GM19328 (cell line): ENCODE data around the gene OSM.

Experiments
- ATAC-seq: cut with Tn5 transposase; IDR thresholded peaks from one replicate; pipeline ENCODE4 v1.9.1; 2021; ENCODE audit warnings: mild to moderate bottlenecking, moderate library complexity; ENCODE audit not compliant: unreplicated experiment

The OSM gene

DNA sequence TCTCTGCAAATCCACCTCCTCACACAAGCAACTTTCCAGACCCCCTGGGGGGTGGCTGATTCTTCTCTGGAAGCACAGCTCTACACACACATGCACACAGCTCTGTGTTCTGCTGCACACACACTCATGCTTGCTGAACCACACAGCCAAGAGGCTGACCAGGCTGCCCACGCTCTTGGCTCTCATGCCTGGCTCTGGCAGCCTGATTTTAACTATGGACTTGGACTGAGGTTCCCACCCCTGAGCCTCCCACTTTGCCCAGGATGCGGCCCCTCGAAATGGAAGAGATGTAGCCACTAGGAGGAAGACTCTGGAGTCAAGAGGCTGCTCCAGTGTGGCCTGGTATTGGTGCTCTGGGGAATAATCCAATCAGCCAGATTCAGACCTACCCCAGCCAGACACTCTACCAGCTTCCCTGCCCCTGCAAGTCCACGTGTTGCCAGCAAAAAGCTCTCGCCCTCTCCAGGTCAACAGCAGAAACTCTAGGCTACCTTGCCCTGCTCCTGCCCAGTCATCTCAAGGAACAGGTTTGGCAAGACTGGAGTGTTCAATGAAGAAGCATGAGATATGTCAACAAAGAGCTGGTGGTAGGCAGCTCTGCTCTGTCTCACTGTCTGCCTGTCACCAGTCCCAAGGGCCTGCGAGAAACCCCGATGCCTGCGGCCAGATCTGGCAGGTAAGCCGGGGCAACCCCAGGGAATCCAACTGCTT is 31.5 kb upstream of the OSM start:
- no peak for ATAC-seq

DNA sequence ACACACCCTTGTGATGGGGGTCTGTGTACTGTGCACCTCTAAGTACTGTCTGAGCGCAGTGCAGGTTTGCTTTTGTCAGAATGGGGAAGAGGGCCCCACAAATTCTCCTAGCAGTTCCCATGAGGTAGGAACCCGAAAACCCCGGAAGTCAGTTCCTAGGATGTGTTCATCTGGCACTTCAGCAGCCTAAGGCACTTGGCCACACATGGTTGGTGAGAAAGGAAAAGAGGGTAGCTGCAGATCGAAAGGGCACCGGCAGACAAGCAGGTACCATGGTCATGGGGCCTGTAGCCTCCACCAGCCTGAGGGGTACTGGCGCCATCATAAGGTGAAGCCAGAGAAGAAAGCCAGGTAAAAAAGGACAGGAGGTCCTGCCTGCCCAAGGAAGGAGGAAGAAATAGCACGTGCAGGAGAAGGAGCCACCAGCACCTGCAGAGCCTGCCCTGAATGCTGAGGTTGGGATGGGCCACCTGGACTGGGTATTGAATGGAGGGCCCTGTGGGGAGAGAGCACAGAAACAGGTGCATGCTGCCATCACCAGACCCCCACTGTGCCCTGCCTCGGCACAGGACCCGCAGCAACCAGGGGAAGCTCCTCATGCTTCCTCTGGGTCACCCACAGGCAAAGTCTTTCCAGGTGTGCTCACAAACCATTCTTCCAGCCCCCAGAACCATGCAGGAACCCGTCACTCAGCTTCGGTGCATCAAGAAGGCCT is 30.8 kb upstream of the OSM start:
- ATAC-seq = no peak

DNA sequence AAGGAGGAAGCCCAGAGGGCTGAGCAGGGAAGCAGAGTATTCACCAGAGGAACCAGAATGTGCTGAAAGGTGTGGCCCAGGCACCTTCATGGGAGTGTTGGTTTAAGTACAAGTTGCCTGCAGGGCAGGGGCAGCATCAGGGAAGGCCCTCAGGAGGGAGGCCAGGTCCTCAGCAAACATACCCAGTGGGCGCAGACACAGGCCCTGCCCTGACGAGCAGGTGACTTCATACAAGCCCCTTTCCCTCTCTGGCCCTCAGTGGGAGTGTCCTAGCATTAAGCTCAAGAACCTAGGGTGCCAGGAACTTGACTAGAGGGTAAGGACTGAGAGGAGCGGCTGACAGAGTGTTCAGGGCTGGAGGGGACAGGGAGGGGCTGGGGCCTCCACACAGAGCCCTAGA is 30.2 kb upstream of the OSM start:
- ATAC-seq = no peak

- ATAC-seq = no peak
Observed at GRCh38 chr22:30296324-30296723, 29.7 kb upstream of the OSM start.

DNA sequence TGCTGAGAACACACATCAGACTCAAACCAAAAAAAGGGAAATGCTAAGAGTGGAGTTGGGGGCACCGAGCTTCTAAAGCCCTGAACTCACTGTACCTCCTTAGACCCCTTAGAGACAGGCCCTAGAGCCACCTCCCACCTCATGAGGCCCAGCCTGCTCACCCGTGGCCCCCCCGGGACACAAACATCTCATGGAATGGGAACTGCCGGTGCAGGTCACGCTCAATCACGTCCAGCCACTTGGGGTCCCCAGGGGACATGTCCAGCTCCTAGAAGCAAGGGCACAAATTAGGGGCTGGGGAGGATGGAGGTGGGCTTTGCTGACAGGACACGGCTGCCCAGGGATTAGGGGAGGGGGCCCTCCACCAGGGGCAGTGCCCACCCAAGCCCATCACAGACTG is 28.9 kb upstream of the OSM start:
- no peak for ATAC-seq

- no peak for ATAC-seq
Observed at GRCh38 chr22:30294830-30295229, 28.2 kb upstream of the OSM start.

DNA sequence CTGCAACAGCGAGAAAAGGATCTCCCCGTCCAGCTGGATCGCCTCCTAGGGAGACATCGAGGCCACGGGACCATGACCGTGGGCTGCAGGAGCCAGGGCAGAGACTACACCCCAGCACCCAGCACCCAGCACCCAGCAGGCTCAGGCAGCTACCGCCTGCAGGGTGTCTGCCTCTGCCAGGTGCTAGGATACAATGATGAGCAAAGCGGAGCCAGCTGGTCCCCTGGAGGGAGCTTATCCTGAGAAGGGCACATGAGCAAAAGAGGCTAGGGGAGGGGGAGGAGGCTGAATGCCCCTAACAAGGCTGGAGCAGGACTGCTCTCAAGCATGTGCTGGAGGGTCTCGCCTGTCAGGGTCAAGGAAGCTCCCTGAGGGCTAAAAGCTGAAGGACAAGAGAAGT is 27.4 kb upstream of the OSM start:
- ATAC-seq = no peak

DNA sequence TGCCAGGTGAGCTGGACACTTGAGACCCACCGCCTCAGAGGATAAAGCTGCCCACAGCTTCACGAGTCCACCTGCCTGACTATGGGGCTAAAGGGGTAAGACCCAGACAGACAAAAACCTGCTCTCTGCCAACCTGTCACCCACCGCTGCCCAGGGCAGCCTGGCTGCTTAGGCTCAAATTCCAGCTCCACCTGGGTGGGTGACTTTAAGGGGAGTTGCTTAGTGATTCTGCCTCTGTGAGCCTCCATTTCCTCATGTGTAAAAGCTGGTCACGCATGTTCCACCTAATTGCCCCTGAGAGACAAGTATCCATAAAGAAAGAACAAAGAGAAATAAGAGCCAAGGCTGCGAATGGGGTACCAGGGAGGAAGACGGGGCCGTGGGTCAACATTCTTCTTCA is 26.4 kb upstream of the OSM start:
- no peak for ATAC-seq

GRCh38 chr22:30292069-30292970 is 25.7 kb upstream of the OSM start:
- ATAC-seq = no peak

- ATAC-seq = no peak
Observed at GRCh38 chr22:30291058-30291892, 24.6 kb upstream of the OSM start.

GRCh38 chr22:30290342-30291057 is 23.8 kb upstream of the OSM start:
- ATAC-seq = no peak

GRCh38 chr22:30289980-30290313 is 23.3 kb upstream of the OSM start:
- ATAC-seq = no peak

- ATAC-seq = peak; percentile 80
Observed at GRCh38 chr22:30289141-30289979, 22.7 kb upstream of the OSM start, which contains the start of gene CASTOR1. TSS of gene CASTOR1 (minus strand) at chr22:30289505. CDS start at chr22:30289497, 8 bp downstream.

DNA sequence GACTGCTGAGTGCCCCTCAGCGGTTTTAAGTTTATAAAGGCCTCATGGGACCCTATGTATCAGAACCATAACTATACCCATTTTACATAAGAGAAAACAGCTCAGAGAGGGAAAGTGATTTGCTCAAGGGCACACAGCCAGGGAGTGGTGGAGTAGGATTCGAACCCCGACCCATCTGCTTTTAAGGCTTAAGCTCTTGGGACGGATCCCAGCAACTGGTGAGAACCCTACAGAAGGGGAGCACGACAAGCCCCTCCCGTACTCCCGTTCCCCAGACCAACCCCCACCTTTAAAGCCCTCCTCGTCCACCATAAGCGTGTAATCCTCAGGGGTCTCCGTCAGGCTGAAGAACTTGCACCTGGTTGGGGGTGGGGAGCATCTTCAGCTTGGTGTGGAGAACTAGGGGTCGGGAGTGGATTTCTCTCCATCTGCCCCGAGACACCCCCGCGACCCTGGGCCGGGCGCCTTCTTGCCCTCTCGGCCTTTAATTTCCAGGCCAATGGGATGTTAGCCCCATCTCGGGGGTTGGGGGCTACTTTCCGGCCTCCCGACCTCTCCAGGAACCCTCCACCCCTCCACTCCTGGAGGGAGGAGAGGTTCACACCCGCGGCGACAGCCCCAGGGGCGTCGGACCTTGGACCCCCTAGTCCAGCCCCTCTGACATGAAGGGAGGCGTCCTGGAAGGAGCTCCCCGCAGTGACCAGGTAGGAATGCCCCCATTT is 21.9 kb upstream of the OSM start:
- no peak for ATAC-seq

- no peak for ATAC-seq
Observed at GRCh38 chr22:30287648-30288418, 21.2 kb upstream of the OSM start.

- no peak for ATAC-seq
Observed at GRCh38 chr22:30286813-30287647, 20.4 kb upstream of the OSM start.

GRCh38 chr22:30286331-30286730 is 19.7 kb upstream of the OSM start:
- no peak for ATAC-seq
